Measurements from ENCODE around the gene PPP2R2D. TPM values are rescaled to one million over a fixed set of nuclear protein-coding genes. Genes with fewer than 3 reads are reported as not detected.
A peak's percentile ranks its signal among the peaks of the same experiment; 100 is the strongest.

Gene PPP2R2D
- total and polyA plus RNA-seq, 8 donors, result 15.6 to 96.7 (median 36.9) TPM

DNA sequence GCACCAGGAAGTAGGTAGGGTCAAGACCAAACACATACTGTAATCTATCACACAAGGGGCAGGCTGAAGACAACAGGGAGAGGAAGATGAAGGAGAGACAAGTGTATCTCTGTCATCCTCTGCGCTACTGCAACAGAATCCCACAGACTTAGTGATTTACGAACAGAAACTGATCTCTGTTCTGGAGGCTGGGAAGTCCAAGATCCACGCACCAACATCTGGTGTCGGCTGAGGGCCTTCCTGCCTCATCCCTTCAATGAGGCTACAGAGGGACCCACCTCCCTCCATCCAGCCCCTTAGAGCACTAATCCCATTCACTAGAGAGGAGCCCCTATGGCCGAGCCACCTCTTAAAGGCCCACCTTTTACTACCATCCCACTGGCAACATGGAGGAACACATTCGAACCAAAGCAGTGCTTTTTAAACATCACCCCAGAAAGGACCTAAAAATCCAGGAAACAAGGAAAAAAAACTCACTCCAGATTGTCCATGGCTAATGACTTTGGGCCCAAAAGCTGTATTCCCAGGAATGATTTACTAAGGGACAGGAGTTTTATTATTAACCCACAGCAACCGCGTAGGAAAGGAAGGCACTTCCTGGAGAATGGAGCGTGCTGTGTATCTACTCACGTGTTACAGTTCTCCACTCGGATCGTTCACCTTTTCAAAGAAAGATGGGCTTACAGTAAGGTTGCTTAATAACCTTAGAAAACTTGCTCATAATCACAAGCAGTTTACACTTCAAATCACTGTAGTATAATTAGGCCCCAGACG is 76.7 kb downstream of the PPP2R2D start:
- Histone ChIP-seq H3K27me3 (peaks cover 0 to 8% (median 4%) of the 10 kb centered on the region in 3 donors), H3K4me1 (peaks cover 16 to 58% (median 39%) of the 10 kb centered on the region in 4 donors), H3K4me3 (no peak overlapping the region), H3K9me3 (no peaks in the 10 kb centered on the region), H3K27ac (no peak overlapping the region), H3K36me3 (peaks cover 0 to 9% (median 8%) of the 10 kb centered on the region in 4 donors)
- TF ChIP-seq, protein P1, sequence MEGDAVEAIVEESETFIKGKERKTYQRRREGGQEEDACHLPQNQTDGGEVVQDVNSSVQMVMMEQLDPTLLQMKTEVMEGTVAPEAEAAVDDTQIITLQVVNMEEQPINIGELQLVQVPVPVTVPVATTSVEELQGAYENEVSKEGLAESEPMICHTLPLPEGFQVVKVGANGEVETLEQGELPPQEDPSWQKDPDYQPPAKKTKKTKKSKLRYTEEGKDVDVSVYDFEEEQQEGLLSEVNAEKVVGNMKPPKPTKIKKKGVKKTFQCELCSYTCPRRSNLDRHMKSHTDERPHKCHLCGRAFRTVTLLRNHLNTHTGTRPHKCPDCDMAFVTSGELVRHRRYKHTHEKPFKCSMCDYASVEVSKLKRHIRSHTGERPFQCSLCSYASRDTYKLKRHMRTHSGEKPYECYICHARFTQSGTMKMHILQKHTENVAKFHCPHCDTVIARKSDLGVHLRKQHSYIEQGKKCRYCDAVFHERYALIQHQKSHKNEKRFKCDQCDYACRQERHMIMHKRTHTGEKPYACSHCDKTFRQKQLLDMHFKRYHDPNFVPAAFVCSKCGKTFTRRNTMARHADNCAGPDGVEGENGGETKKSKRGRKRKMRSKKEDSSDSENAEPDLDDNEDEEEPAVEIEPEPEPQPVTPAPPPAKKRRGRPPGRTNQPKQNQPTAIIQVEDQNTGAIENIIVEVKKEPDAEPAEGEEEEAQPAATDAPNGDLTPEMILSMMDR (IDR thresholded peaks at IDR 0.05), result no peak
- TF ChIP-seq POLR2A (IDR thresholded peaks at IDR 0.05), result no peak
- no peak for TF ChIP-seq POLR2AphosphoS5 (IDR thresholded peaks at IDR 0.05)
- TF ChIP-seq EP300 (IDR thresholded peaks at IDR 0.05), result no peak
- DNase-seq, result peak in 1 of 2 donors; percentile 47
- 69 to 78% (median 75%) methylated on average over 13 of the region's 13 CpGs for WGBS, 5 donors
- intact Hi-C loops (cut with DNase I; ENCODE audit: low total_unique reads), result no loop called here

DNA sequence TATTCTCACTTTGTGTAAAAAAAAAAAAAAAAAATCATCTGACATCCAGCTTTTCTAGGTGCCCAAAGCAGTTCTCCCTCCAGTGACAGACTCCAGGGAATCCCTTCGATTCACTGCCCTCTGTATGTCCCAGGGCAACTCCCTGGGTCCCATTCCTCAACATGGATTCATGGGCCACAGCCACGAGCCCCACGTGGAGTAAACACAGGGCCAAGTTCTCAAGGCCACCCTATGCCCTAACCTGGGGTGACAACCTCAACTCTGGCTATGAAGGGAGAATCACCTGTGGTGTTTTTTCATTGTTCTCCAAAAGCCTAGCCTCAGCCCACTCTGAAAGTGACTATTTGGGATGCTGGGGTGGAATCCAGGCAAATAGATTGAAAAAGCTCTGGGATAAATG is 77.6 kb downstream of the PPP2R2D start:
- WGBS, 5 donors, result 62 to 77% (median 68%) methylated on average over 3 of the region's 3 CpGs

GRCh38 chr10:131978851-131979250 is 78.0 kb downstream of the PPP2R2D start:
- DNase-seq, result no peak
- H3K27me3 ChIP-seq, result peaks cover 0 to 10% (median 6%) of the 10 kb centered on the region in 3 donors
- H3K4me3 ChIP-seq, result no peak overlapping the region
- TF ChIP-seq POLR2A (IDR thresholded peaks at IDR 0.05) (no peak), POLR2AphosphoS5 (IDR thresholded peaks at IDR 0.05) (no peak), EP300 (IDR thresholded peaks at IDR 0.05) (no peak)
- TF ChIP-seq, protein P1 (IDR thresholded peaks at IDR 0.05), result no peak
- peaks cover 0 to under 1% (median 0%) of the 10 kb centered on the region in 4 donors for H3K36me3 ChIP-seq
- H3K27ac ChIP-seq, result no peak overlapping the region
- H3K4me1 ChIP-seq, result peaks cover 16 to 47% (median 36%) of the 10 kb centered on the region in 4 donors
- WGBS, 5 donors, result 68 to 80% (median 74%) methylated on average over 6 of the region's 6 CpGs
- H3K9me3 ChIP-seq, result no peaks in the 10 kb centered on the region
- intact Hi-C loops (cut with DNase I; ENCODE audit: low total_unique reads), result no loop called here

More for the DNA sequence above, 77.6 kb downstream of the PPP2R2D start:
- intact Hi-C loops (cut with DNase I; ENCODE audit: low total_unique reads), result no loop called here
- H3K9me3 ChIP-seq, result no peaks in the 10 kb centered on the region
- H3K4me1 ChIP-seq, result peaks cover 16 to 52% (median 38%) of the 10 kb centered on the region in 4 donors
- H3K27me3 ChIP-seq, result peaks cover 0 to 10% (median 6%) of the 10 kb centered on the region in 3 donors
- no peak overlapping the region for H3K27ac ChIP-seq
- no peak for TF ChIP-seq EP300 (IDR thresholded peaks at IDR 0.05)
- TF ChIP-seq, protein P1 (IDR thresholded peaks at IDR 0.05), result no peak
- TF ChIP-seq POLR2A (IDR thresholded peaks at IDR 0.05), result no peak
- TF ChIP-seq POLR2AphosphoS5 (IDR thresholded peaks at IDR 0.05), result no peak
- DNase-seq, result no peak
- no peak overlapping the region for H3K4me3 ChIP-seq
- H3K36me3 ChIP-seq, result peaks cover 0 to 5% (median 2%) of the 10 kb centered on the region in 4 donors

GRCh38 chr10:131979336-131979735 is 78.5 kb downstream of the PPP2R2D start:
- TF ChIP-seq EP300 (IDR thresholded peaks at IDR 0.05) (no peak), POLR2AphosphoS5 (IDR thresholded peaks at IDR 0.05) (no peak), POLR2A (IDR thresholded peaks at IDR 0.05) (no peak)
- TF ChIP-seq, protein P1 (IDR thresholded peaks at IDR 0.05), result no peak
- Histone ChIP-seq H3K27ac (peak overlapping the region in 1 of 5 donors; percentile 57), H3K36me3 (no peaks in the 10 kb centered on the region), H3K4me3 (peak overlapping the region; percentile 30 to 93 (median 70)), H3K4me1 (peaks cover 16 to 47% (median 36%) of the 10 kb centered on the region in 4 donors), H3K27me3 (peaks cover 0 to 10% (median 6%) of the 10 kb centered on the region in 3 donors), H3K9me3 (no peaks in the 10 kb centered on the region)
- DNase-seq, result no peak
- intact Hi-C loops (cut with DNase I; ENCODE audit: low total_unique reads), result no loop called here
- 63 to 76% (median 69%) methylated on average over 7 of the region's 7 CpGs for WGBS, 5 donors

Measured in stomach (tissue), 9 donors.